Measurements from ENCODE around the gene DBX2.

The DBX2 gene

DNA sequence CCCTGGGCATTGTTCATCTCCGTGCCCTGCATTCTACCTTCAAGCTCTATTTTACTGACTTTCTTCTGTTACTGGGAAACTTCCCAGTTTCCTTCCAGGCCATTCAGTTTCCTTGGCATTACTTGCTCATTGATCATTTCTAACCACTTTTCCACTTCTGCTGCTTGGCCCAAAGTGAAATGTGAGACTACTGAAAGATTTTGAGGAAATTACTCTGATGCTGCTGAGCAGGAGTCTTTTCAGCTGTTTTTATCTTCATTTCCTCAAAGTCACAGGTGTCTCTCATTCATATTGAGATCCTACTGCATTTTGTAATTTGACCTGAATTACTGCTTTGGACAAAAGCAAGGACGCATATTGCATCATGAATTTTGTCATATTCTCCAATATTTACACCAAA, 26.4 kb upstream of the DBX2 start:
- Histone ChIP-seq H3K27me3 (0 out of 2 replicates have a peak, but pooled peaks cover 3% of the 10 kb centered on the region), H3K4me3 (ENCODE audit: low read depth, low read length) (no peak overlapping the region), H3K36me3 (no peaks in the 10 kb centered on the region), H3K4me1 (no peaks in the 10 kb centered on the region), H3K9me3 (no peaks in the 10 kb centered on the region)
- TF ChIP-seq, protein P1, sequence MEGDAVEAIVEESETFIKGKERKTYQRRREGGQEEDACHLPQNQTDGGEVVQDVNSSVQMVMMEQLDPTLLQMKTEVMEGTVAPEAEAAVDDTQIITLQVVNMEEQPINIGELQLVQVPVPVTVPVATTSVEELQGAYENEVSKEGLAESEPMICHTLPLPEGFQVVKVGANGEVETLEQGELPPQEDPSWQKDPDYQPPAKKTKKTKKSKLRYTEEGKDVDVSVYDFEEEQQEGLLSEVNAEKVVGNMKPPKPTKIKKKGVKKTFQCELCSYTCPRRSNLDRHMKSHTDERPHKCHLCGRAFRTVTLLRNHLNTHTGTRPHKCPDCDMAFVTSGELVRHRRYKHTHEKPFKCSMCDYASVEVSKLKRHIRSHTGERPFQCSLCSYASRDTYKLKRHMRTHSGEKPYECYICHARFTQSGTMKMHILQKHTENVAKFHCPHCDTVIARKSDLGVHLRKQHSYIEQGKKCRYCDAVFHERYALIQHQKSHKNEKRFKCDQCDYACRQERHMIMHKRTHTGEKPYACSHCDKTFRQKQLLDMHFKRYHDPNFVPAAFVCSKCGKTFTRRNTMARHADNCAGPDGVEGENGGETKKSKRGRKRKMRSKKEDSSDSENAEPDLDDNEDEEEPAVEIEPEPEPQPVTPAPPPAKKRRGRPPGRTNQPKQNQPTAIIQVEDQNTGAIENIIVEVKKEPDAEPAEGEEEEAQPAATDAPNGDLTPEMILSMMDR (IDR thresholded peaks at IDR 0.05; ENCODE audit: low read depth, low read length) = no peak
- DNase-seq = no peak

GRCh38 chr12:45076417-45077026, 25.6 kb upstream of the DBX2 start:
- H3K27me3 ChIP-seq = 0 out of 2 replicates have a peak, but pooled peaks cover 3% of the 10 kb centered on the region
- no peak for DNase-seq
- TF ChIP-seq, protein P1 (IDR thresholded peaks at IDR 0.05; ENCODE audit: low read depth, low read length) = no peak
- no peak overlapping the region for H3K4me3 ChIP-seq (ENCODE audit: low read depth, low read length)
- H3K36me3 ChIP-seq = no peaks in the 10 kb centered on the region
- H3K9me3 ChIP-seq = no peaks in the 10 kb centered on the region
- no peaks in the 10 kb centered on the region for H3K4me1 ChIP-seq

DNA sequence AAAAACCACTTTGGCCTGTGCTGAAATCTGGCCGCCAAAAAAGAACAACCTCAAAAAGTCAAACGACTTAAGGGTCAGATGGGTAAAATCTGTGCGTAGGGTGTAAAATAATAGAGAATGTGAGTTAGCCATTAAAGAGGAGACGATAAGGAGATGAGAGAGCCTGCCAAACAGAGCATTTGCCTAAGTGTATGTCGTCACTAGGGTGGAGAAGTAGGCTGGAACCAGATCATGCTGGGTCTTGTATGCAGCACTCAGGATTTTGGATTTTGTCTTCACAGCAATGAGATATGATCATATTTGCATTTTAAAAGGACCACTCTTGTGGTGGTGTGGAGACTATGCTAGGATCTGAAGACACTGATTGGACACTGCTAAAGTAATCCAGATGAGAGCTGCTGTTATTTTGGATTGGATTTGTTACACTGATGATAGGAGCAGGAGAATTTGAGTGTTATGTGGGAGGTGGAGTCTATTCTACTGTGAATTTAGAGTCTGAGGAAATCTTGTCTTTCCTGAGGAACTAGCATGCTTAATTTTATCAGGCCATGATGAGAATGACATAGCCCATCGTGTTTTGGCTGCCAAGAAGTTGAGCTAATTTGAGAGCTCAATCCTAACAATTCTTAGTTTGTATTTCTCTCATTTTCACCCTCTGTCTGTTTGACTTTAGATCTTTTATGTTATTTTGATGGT, 24.8 kb upstream of the DBX2 start:
- DNase-seq = no peak
- H3K4me1 ChIP-seq = no peaks in the 10 kb centered on the region
- 0 out of 2 replicates have a peak, but pooled peaks cover 3% of the 10 kb centered on the region for H3K27me3 ChIP-seq
- TF ChIP-seq, protein P1 (IDR thresholded peaks at IDR 0.05; ENCODE audit: low read depth, low read length) = no peak
- H3K4me3 ChIP-seq (ENCODE audit: low read depth, low read length) = no peak overlapping the region
- H3K9me3 ChIP-seq = no peaks in the 10 kb centered on the region
- H3K36me3 ChIP-seq = no peaks in the 10 kb centered on the region

DNA sequence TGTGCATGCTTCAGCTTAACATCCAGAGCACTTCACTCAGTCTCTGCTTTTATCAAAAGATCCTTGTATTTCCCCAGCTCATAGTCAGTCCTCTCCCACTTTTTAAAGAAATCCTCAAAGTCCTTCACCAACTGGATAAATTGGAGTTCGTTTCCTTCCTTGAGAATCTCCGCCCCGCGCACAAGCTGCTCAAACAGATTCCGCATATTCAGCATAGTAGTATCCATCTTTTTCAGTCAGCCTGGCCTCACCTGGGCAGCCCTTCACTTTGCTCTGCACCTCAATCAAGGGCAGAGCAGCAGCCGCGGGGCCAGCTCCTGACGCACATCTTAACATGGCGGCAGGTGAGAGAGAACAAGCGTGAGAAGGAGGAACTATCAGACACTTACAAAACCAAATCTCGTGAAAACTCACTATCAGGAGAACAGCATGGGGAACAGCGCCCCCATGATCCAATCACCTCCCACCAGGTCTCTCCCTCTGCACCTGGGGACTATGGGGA, 14.3 kb upstream of the DBX2 start:
- no peak for DNase-seq
- Histone ChIP-seq H3K4me3 (ENCODE audit: low read depth, low read length) (no peak overlapping the region), H3K27me3 (no peaks in the 10 kb centered on the region), H3K4me1 (no peaks in the 10 kb centered on the region), H3K36me3 (no peaks in the 10 kb centered on the region), H3K9me3 (no peaks in the 10 kb centered on the region)
- TF ChIP-seq, protein P1 (IDR thresholded peaks at IDR 0.05; ENCODE audit: low read depth, low read length) = no peak

GRCh38 chr12:45060976-45061375, 10.1 kb upstream of the DBX2 start:
- H3K36me3 ChIP-seq = no peaks in the 10 kb centered on the region
- TF ChIP-seq, protein P1 (IDR thresholded peaks at IDR 0.05; ENCODE audit: low read depth, low read length) = no peak

DNA sequence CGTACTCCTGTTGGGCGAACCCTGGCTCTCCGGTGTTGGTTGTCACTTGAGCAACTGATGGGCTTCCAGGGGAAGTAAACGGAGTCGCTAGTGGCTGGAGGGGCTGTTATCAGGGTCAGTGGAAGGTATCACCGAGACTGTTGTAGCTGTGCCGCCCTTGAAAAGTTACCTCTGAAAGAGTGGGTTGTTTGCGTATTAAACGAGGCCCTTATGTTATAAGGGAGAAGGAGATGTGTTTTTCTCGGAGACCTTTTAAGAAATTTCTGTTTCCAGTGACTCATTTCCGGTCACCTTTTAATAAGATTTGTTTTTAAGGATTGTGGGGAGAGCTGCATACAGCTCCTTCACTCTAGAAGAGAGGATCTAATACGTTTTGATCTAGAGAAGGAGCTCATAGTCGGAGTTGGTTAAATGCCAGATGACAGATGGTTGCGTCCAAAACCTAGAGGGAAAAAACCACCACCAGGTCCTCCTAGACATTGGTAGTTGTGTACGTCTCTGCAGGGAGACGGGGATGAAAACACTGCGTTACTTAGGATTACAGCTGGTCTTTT, 750 bp upstream of the DBX2 start:
- TF ChIP-seq, protein P1 (IDR thresholded peaks at IDR 0.05; ENCODE audit: low read depth, low read length) = no peak
- Histone ChIP-seq H3K4me3 (ENCODE audit: low read depth, low read length) (no peak overlapping the region), H3K27me3 (peaks cover 67% of the 10 kb centered on the region), H3K4me1 (no peaks in the 10 kb centered on the region), H3K9me3 (no peaks in the 10 kb centered on the region), H3K36me3 (no peaks in the 10 kb centered on the region)
- DNase-seq = no peak

More at GRCh38 chr12:45060976-45061375, 10.1 kb upstream of the DBX2 start:
- Histone ChIP-seq H3K27me3 (no peaks in the 10 kb centered on the region), H3K4me3 (ENCODE audit: low read depth, low read length) (no peak overlapping the region), H3K4me1 (no peaks in the 10 kb centered on the region), H3K9me3 (no peaks in the 10 kb centered on the region)
- no peak for DNase-seq

Measured in BE2C (cell line).